Lower leg skin (tissue), 3 donors: ENCODE results near the gene GPSM1.

Experiments
- CTCF ChIP-seq, 3 donors: fragments of 450-650 bp; IDR thresholded peaks; one replicate each; pipeline ENCODE4 v1.5.1; 2016; ENCODE audit warnings: antibody characterized with exemption in 3 of 3, mild to moderate bottlenecking in 3 of 3, moderate library complexity in 2 of 3
- POLR2A ChIP-seq, 2 donors: fragments of 450-650 bp; IDR thresholded peaks; one replicate each; pipeline ENCODE4 v1.6.1; 2016 to 2017; ENCODE audit warnings: antibody characterized with exemption in 2 of 2, mild to moderate bottlenecking in 1 of 2, moderate library complexity in 1 of 2

GRCh38 chr9:136318776-136319241 is 8.5 kb upstream of the GPSM1 start:
- TF ChIP-seq CTCF (IDR thresholded peaks at IDR 0.05) = no peak
- no peak for TF ChIP-seq POLR2A (IDR thresholded peaks at IDR 0.05)
